Adrenal gland (tissue), 5 donors: ENCODE results near the gene SLC38A1.

ENCODE experiments used
- CTCF ChIP-seq, 6 experiments: fragments of 450-650 bp in 4 of 6; fragments of 200-600 bp in 2 of 6; sonication (generic) in 1 of 6; IDR thresholded peaks; 1 replicate in 5 of 6; 2 replicates in 1 of 6; pipeline versions ENCODE4 v1.5.1 to v1.8.0; 2016 to 2021; ENCODE audit warnings: antibody characterized with exemption in 6 of 6, mild to moderate bottlenecking in 2 of 6, moderate library complexity in 1 of 6
- POLR2A ChIP-seq, 2 donors: fragments of 450-650 bp; IDR thresholded peaks; one replicate each; pipeline ENCODE4 v1.6.1; 2017; ENCODE audit warnings: antibody characterized with exemption in 2 of 2, mild to moderate bottlenecking in 2 of 2, moderate library complexity in 1 of 2
- donor health status: DM: no; HTN: no; CAD: no.

DNA sequence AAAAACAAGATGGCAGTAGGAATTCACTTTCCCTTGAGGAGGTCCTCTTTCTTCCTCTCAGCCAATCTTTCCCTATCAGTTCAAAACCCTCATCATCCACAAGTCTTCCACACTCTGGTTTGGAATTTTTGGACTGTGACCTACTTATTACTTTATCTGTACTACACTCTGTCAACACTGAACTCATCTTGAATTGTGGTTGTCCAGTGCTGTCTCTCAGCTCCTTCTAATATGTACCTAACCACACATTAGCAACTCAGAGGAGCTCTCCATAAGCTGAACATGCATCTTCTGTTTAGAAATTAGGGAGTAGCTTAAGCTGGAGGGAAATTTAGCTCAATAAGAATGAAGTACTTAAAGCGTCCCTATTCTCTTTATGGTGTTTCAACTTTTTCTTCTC lies 34.8 kb downstream of the SLC38A1 start:
- no peak for TF ChIP-seq CTCF (IDR thresholded peaks at IDR 0.05)
- no peak for TF ChIP-seq POLR2A (IDR thresholded peaks at IDR 0.05)
